Gastrocnemius medialis (tissue), 4 donors: Measurements from ENCODE around the gene ANKRD55.

Experiments used
- CTCF ChIP-seq, 5 experiments: fragments of 450-650 bp in 3 of 5; fragments of 200-600 bp in 2 of 5; sonication (generic) in 2 of 5; IDR thresholded peaks in 4 of 5; conservative IDR thresholded peaks in 1 of 5; 1 replicate in 4 of 5; 2 replicates in 1 of 5; pipeline ENCODE4 v1.5.1; 2016 to 2019; ENCODE audit warnings: antibody characterized with exemption in 5 of 5, mild to moderate bottlenecking in 3 of 5, moderate library complexity in 3 of 5
- POLR2A ChIP-seq, 2 donors: fragments of 450-650 bp; IDR thresholded peaks; one replicate each; pipeline ENCODE4 v1.6.1; 2017; ENCODE audit warnings: antibody characterized with exemption in 2 of 2, mild to moderate bottlenecking in 2 of 2, moderate library complexity in 2 of 2

GRCh38 chr5:56158331-56158960 lies 74.7 kb downstream of the ANKRD55 start:
- TF ChIP-seq CTCF (IDR thresholded peaks at IDR 0.05 in 4 of 5, conservative IDR thresholded peaks at IDR 0.05 in 1 of 5) (no peak), POLR2A (IDR thresholded peaks at IDR 0.05) (no peak)
